ENCODE data around the gene KLF11.
"Not testable (repeated sequence)": the region's sequence is repeated elsewhere in the genome, so short reads cannot be mapped to it uniquely, and the experiment has no call there.

Gene KLF11

GRCh38 chr2:10022966-10023662 is 20.2 kb upstream of the KLF11 start:
- in situ Hi-C loops (cut with MboI; ENCODE audit: low sequenced_read_pairs) = no loop called here

DNA sequence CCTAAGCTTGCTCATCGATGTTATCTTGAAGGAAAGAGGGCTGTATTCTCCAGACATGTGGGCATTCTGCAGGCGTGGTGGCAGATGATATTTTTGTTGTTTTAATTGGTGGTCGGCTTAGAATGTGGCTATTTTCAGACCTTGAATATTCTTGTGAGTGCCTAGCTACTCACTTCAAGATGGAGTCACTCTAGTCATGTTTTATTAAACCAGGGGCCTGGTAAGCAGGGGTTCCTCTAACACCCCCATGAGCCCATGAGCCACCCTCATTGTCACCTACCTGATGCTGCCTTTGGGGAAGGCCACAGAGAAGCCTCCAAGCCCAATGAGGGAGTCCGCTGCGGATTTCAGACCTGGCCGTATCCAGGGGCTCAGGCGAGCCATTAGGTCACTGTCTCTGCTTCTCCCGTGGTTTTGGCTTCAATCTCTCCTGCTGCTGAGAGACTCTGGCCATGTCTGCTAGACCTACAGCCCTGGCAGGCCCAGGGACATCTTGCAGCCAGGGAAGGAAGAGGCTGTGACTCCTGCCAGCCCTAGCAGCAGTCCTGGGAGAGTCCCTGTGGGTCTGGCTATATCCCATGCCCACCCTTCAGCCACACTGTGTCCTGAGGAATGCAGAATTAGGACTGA is 16.3 kb upstream of the KLF11 start:
- in situ Hi-C loops (cut with MboI; ENCODE audit: low sequenced_read_pairs) = no loop called here

- in situ Hi-C loops (cut with MboI; ENCODE audit: low sequenced_read_pairs) = no loop called here
These were observed 15.6 kb upstream of the KLF11 start for GRCh38 chr2:10027660-10028330.

- in situ Hi-C loops (cut with MboI; ENCODE audit: low sequenced_read_pairs) = no loop called here
These were observed 14.9 kb upstream of the KLF11 start for GRCh38 chr2:10028407-10028987.

DNA sequence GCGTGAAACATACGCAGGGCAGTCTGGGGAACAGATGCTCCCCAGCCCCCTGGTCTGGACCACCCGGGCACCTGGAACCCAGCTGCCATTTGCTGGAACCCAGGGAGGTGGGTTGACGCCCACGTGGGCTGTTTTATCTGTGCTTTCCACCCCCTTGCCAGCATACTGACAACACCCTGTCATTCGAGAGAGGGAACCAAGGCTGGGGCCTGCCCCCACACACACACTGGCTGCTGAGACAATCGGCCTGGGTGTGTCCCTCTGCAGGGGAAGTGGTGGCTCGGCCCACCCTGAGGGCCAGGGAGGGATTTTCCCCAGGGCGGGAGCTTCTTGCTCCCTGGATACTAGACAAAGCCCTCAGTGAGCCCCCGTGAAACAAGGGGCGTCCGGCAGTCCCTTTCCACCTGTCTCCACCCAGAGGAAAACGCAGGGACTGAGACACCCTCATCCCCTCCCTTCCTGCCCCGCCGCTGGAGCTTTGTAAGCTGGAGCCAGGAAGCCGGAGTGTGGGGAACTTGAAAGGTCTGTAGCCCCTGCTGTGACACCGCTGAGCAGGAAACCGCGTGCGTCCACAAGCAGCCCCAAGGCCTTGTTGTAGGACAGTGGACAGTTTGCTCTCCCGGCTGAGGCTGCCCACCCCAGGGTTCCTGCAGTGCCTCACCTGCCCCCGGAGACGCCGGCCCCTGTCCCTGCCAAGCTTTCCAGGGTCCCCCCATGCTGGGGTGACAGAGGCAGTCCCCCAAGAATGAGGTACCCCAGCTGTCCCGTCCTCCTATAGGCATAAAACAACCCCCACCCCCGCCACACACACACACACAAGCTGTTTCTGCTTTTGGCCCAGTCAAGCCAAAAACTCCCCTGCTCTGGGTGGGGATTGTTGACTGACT is 14.1 kb upstream of the KLF11 start:
- in situ Hi-C loops (cut with MboI; ENCODE audit: low sequenced_read_pairs) = no loop called here

- in situ Hi-C loops (cut with MboI; ENCODE audit: low sequenced_read_pairs) = no loop called here
These were observed 13.5 kb upstream of the KLF11 start for GRCh38 chr2:10029875-10030223.

DNA sequence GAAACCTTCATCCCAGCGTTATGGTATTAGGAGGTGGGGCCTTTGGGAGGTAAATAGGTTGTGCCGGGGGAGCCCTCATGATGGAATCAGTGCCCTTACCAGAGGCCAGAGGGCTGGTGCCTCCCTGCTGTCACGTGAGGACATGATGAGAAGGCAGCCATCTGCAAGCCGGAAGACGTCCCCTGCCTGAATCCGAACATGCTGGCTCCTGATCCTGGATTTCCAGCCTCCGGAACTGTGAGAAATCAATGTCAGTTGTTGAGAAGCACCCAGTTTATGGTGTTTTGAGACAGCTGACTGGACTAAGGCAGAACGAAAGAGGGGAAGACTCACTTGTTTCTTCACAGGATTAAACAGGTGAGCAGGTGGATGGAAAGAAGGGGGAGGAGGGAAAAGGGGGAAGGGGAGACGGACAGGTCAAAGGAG is 13.0 kb upstream of the KLF11 start:
- in situ Hi-C loops (cut with MboI; ENCODE audit: low sequenced_read_pairs) = no loop called here

- in situ Hi-C loops (cut with MboI; ENCODE audit: low sequenced_read_pairs) = not testable (repeated sequence)
These were observed 12.6 kb upstream of the KLF11 start for GRCh38 chr2:10030798-10031197.

- in situ Hi-C loops (cut with MboI; ENCODE audit: low sequenced_read_pairs) = no loop called here
These were observed 11.2 kb upstream of the KLF11 start for GRCh38 chr2:10031886-10032745.

- in situ Hi-C loops (cut with MboI; ENCODE audit: low sequenced_read_pairs) = no loop called here
These were observed 10.6 kb upstream of the KLF11 start for GRCh38 chr2:10032746-10033105.

GRCh38 chr2:10033251-10034006 is 9.9 kb upstream of the KLF11 start:
- in situ Hi-C loops (cut with MboI; ENCODE audit: low sequenced_read_pairs) = no loop called here

DNA sequence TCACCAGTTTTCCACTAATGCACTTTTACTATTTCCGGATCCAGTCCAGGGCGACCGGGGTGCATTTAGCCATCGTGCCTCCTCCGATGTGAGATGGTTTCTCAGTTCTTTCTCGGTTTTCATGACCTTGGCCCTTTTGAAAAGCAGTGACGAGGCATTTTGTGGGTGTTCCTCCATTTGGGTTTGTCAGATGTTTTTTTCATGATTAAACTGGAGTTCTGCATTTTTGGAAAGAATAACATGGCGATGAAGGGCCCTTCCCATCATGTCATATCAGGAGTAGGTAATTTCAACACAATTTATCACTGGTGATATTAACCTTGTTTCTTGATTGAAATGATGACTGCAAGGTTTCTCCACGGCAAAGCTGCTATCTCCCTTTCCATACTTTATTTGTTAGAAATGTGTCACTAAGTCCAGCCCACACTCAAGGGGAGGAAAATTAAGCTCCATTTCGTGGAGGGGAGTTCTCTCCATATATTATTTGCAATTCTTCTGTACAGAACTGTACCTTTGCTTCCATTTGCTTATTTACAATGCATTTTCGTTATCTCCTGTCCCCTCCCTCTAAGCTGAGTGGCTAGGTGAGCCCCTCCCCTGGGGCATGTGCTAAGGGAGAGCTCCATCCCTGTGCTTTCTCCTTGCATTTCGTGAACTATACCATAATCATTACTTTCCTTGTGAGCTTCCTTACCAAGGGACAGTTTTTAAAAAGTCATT is 8.9 kb upstream of the KLF11 start:
- in situ Hi-C loops (cut with MboI; ENCODE audit: low sequenced_read_pairs) = no loop called here

DNA sequence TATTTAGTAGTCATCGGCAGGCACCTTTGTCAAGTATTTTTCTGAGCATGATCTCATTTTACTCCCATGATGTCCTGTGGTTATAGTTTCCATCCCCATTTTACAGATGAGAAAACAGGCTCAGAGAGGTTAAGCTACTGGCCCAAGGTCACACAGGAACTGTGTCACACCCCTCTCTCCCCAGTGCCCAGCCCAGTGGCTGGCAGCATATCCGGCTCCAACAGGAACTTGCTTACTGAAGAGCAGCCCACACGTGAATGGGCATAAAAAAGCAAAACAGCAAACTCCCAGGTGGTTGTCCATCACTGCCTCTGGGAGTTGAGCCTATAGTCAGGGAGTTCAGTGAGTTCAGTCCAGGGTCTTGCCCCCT is 8.3 kb upstream of the KLF11 start:
- in situ Hi-C loops (cut with MboI; ENCODE audit: low sequenced_read_pairs) = no loop called here

- in situ Hi-C loops (cut with MboI; ENCODE audit: low sequenced_read_pairs) = no loop called here
These were observed 7.7 kb upstream of the KLF11 start for GRCh38 chr2:10035633-10036032.

- in situ Hi-C loops (cut with MboI; ENCODE audit: low sequenced_read_pairs) = no loop called here
These were observed 7.1 kb upstream of the KLF11 start for GRCh38 chr2:10036095-10036884.

DNA sequence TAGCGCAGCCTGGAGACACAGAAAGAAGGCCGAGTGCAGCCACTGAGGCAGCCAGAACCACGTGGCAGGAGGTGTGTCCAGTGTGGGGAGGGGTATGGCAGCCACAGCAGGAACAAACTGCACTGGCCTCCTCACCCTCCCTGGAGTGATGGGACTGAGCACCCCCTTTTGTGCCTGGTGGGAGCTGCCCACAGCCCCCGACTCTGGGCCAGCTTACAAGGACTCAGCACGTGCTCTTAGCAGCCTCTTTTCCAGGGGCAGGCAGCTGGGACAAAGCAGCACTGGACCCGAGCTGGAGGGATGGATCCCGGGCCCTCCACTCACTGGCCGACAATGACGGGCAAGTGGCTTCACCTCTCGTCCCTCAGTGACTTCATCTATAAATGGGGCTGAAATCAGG is 5.2 kb upstream of the KLF11 start:
- in situ Hi-C loops (cut with MboI; ENCODE audit: low sequenced_read_pairs) = no loop called here

DNA sequence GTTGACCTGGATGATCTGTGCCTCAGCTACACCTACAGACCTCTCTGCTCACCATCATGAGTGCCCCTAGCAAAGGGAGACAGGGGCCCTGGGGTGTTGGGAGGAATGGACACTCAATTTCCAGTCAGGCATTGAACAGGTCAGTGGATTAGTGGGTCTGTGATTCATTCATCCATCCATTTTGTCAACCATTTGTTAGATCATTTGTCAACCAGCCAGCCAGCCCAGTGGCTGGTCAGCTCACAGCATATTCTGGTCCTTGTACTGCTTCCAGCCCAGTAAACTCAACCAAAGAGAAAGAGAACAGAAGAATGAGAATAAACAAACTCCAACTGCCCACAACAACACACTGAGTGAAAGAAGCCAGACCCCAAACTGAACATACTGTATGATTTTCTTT is 4.6 kb upstream of the KLF11 start:
- in situ Hi-C loops (cut with MboI; ENCODE audit: low sequenced_read_pairs) = no loop called here
